Endothelial cell (in vitro differentiated cells): Measurements from ENCODE around the gene PRSS12. TPM values are rescaled to one million over a fixed set of nuclear protein-coding genes. Genes with fewer than 3 reads are reported as not detected.
A peak's percentile ranks its signal among the peaks of the same experiment; 100 is the strongest.
"Not testable (repeated sequence)": the region's sequence is repeated elsewhere in the genome, so short reads cannot be mapped to it uniquely, and the experiment has no call there.

ENCODE experiments used
- DNase-seq: peaks from one replicate; pipeline ENCODE4 v3.0.0; 2021; ENCODE audit warnings: low spot score
- H3K27ac Mint-ChIP-seq: one replicate; pipeline ENCODE4 v1.8.0; 2021; ENCODE audit warnings: mixed read lengths, inconsistent platforms; ENCODE audit not compliant: unreplicated experiment
- H3K27me3 Mint-ChIP-seq: one replicate; pipeline ENCODE4 v1.8.0; 2021; ENCODE audit warnings: mild to moderate bottlenecking, moderate library complexity, mixed read lengths, inconsistent platforms; ENCODE audit not compliant: unreplicated experiment
- H3K36me3 Mint-ChIP-seq: one replicate; pipeline ENCODE4 v1.8.0; 2021; ENCODE audit warnings: mild to moderate bottlenecking, low read depth, mixed read lengths, inconsistent platforms; ENCODE audit not compliant: unreplicated experiment
- H3K4me1 Mint-ChIP-seq: one replicate; pipeline ENCODE4 v1.8.0; 2021; ENCODE audit warnings: mild to moderate bottlenecking, mixed read lengths, inconsistent platforms; ENCODE audit not compliant: unreplicated experiment
- H3K4me3 Mint-ChIP-seq: one replicate; pipeline ENCODE4 v1.8.0; 2021; ENCODE audit warnings: mild to moderate bottlenecking, mixed read lengths, inconsistent platforms; ENCODE audit not compliant: unreplicated experiment
- H3K9me3 Mint-ChIP-seq: one replicate; pipeline ENCODE4 v1.8.0; 2021; ENCODE audit warnings: mixed read lengths, inconsistent platforms; ENCODE audit not compliant: unreplicated experiment
- long read RNA-seq: library from polyadenylated mRNA; unstranded; transcript quantifications from one replicate; pipeline ENCODE4 v2.0.0, GENCODE V29; 2020; ENCODE audit not compliant: unreplicated experiment
- total RNA-seq: library from RNA; stranded (reverse); fragmentation: NEBNext Ultra II Directional; extraction: Animal tissue kit (Norgen Biotek cat#: 25700); gene quantifications from one replicate; pipeline ENCODE4 v1.2.1, GENCODE V29; 2021; ENCODE audit not compliant: unreplicated experiment
- TF ChIP-seq, protein P1 (sequence below): fragments of 200-600 bp; sonication (generic); IDR thresholded peaks from one replicate; pipeline ENCODE4 v1.5.0; 2021; ENCODE audit warnings: antibody characterized with exemption; ENCODE audit not compliant: unreplicated experiment

The PRSS12 gene, protein sequence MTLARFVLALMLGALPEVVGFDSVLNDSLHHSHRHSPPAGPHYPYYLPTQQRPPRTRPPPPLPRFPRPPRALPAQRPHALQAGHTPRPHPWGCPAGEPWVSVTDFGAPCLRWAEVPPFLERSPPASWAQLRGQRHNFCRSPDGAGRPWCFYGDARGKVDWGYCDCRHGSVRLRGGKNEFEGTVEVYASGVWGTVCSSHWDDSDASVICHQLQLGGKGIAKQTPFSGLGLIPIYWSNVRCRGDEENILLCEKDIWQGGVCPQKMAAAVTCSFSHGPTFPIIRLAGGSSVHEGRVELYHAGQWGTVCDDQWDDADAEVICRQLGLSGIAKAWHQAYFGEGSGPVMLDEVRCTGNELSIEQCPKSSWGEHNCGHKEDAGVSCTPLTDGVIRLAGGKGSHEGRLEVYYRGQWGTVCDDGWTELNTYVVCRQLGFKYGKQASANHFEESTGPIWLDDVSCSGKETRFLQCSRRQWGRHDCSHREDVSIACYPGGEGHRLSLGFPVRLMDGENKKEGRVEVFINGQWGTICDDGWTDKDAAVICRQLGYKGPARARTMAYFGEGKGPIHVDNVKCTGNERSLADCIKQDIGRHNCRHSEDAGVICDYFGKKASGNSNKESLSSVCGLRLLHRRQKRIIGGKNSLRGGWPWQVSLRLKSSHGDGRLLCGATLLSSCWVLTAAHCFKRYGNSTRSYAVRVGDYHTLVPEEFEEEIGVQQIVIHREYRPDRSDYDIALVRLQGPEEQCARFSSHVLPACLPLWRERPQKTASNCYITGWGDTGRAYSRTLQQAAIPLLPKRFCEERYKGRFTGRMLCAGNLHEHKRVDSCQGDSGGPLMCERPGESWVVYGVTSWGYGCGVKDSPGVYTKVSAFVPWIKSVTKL
- 0.77 TPM for total RNA-seq
- long read RNA-seq, result 0 reads

DNA sequence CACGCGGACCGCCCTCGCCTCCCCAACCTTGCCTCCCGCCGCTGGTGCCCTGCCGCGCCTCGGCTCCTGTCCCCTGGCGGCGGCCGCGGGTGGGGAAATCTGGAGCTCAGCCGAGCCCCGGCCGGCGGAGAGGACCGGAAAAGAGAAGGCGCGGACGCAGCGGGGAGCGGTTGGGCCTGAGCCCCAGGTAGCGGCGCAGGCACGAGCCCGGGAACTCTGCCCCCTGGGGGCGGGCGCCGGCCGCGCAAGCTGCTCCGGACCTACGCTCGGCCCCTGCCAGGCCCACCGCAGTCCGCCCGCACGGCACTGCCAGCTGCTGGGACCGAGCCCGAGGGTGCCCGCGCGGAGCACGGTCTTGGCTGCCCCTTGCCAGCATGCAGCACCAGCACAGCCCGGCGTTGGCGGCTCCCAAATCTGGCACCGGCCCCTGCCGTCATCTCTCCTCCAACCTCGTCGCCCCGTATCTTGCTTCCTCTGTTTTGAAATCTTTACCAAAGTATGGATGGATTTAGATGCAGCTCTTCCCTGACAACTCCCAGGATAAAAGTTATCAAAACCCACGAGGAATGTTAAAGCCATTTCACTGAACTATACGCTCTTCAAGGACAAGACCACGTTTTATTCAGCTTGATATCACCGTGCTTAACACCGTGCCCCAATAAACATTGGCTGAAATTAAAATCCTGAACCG, at the start of gene PRSS12:
Gene PRSS12 (minus strand): TSS at position 161 of the 691 bp plus-strand sequence. CDS start 283 bp downstream, outside the sequence.
- Mint-ChIP-seq H3K4me3 (peak within 1 kb of the TSS; percentile 90), H3K27ac (peak within 1 kb of the TSS; percentile 44), H3K36me3 (peaks cover 4% of the 10 kb centered on the region), H3K9me3 (no peaks in the 10 kb centered on the region), H3K4me1 (peaks cover 11% of the 10 kb centered on the region), H3K27me3 (peaks cover 9% of the 10 kb centered on the region)
- DNase-seq, result peak; percentile 88
- TF ChIP-seq, protein P1, sequence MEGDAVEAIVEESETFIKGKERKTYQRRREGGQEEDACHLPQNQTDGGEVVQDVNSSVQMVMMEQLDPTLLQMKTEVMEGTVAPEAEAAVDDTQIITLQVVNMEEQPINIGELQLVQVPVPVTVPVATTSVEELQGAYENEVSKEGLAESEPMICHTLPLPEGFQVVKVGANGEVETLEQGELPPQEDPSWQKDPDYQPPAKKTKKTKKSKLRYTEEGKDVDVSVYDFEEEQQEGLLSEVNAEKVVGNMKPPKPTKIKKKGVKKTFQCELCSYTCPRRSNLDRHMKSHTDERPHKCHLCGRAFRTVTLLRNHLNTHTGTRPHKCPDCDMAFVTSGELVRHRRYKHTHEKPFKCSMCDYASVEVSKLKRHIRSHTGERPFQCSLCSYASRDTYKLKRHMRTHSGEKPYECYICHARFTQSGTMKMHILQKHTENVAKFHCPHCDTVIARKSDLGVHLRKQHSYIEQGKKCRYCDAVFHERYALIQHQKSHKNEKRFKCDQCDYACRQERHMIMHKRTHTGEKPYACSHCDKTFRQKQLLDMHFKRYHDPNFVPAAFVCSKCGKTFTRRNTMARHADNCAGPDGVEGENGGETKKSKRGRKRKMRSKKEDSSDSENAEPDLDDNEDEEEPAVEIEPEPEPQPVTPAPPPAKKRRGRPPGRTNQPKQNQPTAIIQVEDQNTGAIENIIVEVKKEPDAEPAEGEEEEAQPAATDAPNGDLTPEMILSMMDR, result peak; percentile 94

GRCh38 chr4:118400356-118400755, 47.6 kb upstream of the PRSS12 start:
- H3K9me3 Mint-ChIP-seq, result no peaks in the 10 kb centered on the region
- peaks cover 33% of the 10 kb centered on the region for H3K4me1 Mint-ChIP-seq
- H3K4me3 Mint-ChIP-seq, result no peak overlapping the region
- no peaks in the 10 kb centered on the region for H3K27me3 Mint-ChIP-seq
- H3K27ac Mint-ChIP-seq, result no peak overlapping the region
- H3K36me3 Mint-ChIP-seq, result no peaks in the 10 kb centered on the region
- TF ChIP-seq, protein P1, result no peak
- no peak for DNase-seq

DNA sequence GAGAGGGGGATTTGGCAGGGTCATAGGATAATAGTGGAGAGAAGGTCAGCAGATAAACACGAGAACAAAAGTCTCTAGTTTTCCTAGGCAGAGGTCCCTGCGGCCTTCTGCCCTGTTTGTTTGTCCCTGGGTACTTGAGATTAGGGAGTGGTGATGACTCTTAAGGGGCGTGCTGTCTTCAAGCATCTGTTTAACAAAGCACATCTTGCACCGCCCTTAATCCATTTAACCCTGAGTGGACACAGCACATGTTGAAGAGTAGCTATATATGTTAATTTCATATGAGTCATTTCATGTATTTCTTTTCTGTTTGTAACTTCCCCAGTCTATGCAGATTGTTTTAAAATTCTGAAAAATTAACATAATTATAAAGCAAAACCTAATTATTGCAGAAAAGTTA, 47.1 kb upstream of the PRSS12 start:
- H3K9me3 Mint-ChIP-seq, H3K27me3 Mint-ChIP-seq, DNase-seq, H3K27ac Mint-ChIP-seq, H3K4me3 Mint-ChIP-seq, H3K36me3 Mint-ChIP-seq: not testable (repeated sequence)
- peaks cover 33% of the 10 kb centered on the region for H3K4me1 Mint-ChIP-seq

- H3K36me3 Mint-ChIP-seq, result no peaks in the 10 kb centered on the region
- H3K27ac Mint-ChIP-seq, result no peak overlapping the region
- H3K9me3 Mint-ChIP-seq, result no peaks in the 10 kb centered on the region
- TF ChIP-seq, protein P1, result no peak
- no peaks in the 10 kb centered on the region for H3K27me3 Mint-ChIP-seq
- no peak for DNase-seq
- no peak overlapping the region for H3K4me3 Mint-ChIP-seq
- peaks cover 33% of the 10 kb centered on the region for H3K4me1 Mint-ChIP-seq
These were observed 45.7 kb upstream of the PRSS12 start for GRCh38 chr4:118398226-118399090.
